H7 (cell line): ENCODE data around the gene ERLEC1. TPM values are rescaled to one million over a fixed set of nuclear protein-coding genes. Genes with fewer than 3 reads are reported as not detected.
"Not testable (repeated sequence)": the region's sequence is repeated elsewhere in the genome, so short reads cannot be mapped to it uniquely, and the experiment has no call there.

Source experiments
- DNase-seq: peaks from one replicate; pipeline ENCODE4 v3.0.0; 2012
- H3K27me3 ChIP-seq: 2 replicates; pipeline ENCODE4 v1.6.0; 2011; ENCODE audit warnings: mild to moderate bottlenecking, low read length; ENCODE audit not compliant: control insufficient read depth, insufficient read depth
- H3K36me3 ChIP-seq: replicated peaks from 2 replicates; pipeline ENCODE4 v1.5.1; 2011; ENCODE audit warnings: low read length; ENCODE audit not compliant: control insufficient read depth, insufficient read depth
- H3K4me3 ChIP-seq: 2 replicates; pipeline ENCODE4 v1.5.1; 2011; ENCODE audit warnings: low read depth, mild to moderate bottlenecking, control low read depth, low read length, moderate library complexity; ENCODE audit not compliant: insufficient read depth
- total RNA-seq: library from RNA; depleted of rRNA; stranded (reverse); fragments of >200 nt; shearing (Covaris generic); gene quantifications from 2 replicates; pipeline ENCODE4 v1.2.3, GENCODE V29; 2014

ERLEC1 gene
- total RNA-seq, 1 experiment from 2014 or later: 31.0 TPM

GRCh38 chr2:53829273-53829979 is 42.6 kb downstream of the ERLEC1 start:
- H3K27me3 ChIP-seq: no peaks in the 10 kb centered on the region
- DNase-seq: no peak
- no peak overlapping the region for H3K4me3 ChIP-seq
- no peaks in the 10 kb centered on the region for H3K36me3 ChIP-seq

GRCh38 chr2:53829980-53830290 is 43.1 kb downstream of the ERLEC1 start:
- not testable (repeated sequence) for H3K4me3 ChIP-seq, DNase-seq, H3K36me3 ChIP-seq, H3K27me3 ChIP-seq

- Histone ChIP-seq H3K27me3 (no peaks in the 10 kb centered on the region), H3K4me3 (no peak overlapping the region), H3K36me3 (no peaks in the 10 kb centered on the region)
- no peak for DNase-seq
Observed at GRCh38 chr2:53840580-53840979, 53.7 kb downstream of the ERLEC1 start.

GRCh38 chr2:53841651-53842050 is 54.8 kb downstream of the ERLEC1 start:
- not testable (repeated sequence) for H3K27me3 ChIP-seq, H3K36me3 ChIP-seq, H3K4me3 ChIP-seq, DNase-seq

GRCh38 chr2:53842891-53843290 is 56.0 kb downstream of the ERLEC1 start:
- no peaks in the 10 kb centered on the region for H3K27me3 ChIP-seq
- DNase-seq: no peak
- no peak overlapping the region for H3K4me3 ChIP-seq
- H3K36me3 ChIP-seq: no peaks in the 10 kb centered on the region

GRCh38 chr2:53843595-53843994 is 56.8 kb downstream of the ERLEC1 start:
- Histone ChIP-seq H3K36me3 (no peaks in the 10 kb centered on the region), H3K4me3 (no peak overlapping the region), H3K27me3 (no peaks in the 10 kb centered on the region)
- no peak for DNase-seq

GRCh38 chr2:53848062-53848461 is 61.2 kb downstream of the ERLEC1 start:
- H3K36me3 ChIP-seq: no peaks in the 10 kb centered on the region
- no peak overlapping the region for H3K4me3 ChIP-seq
- no peaks in the 10 kb centered on the region for H3K27me3 ChIP-seq
- DNase-seq: no peak

GRCh38 chr2:53851052-53851757 is 64.4 kb downstream of the ERLEC1 start:
- not testable (repeated sequence) for H3K4me3 ChIP-seq, H3K27me3 ChIP-seq, DNase-seq, H3K36me3 ChIP-seq

GRCh38 chr2:53852532-53852931 is 65.7 kb downstream of the ERLEC1 start:
- H3K36me3 ChIP-seq: peaks cover 5% of the 10 kb centered on the region
- H3K27me3 ChIP-seq: no peaks in the 10 kb centered on the region
- no peak for DNase-seq
- H3K4me3 ChIP-seq: no peak overlapping the region

GRCh38 chr2:53854678-53855077 is 67.8 kb downstream of the ERLEC1 start:
- DNase-seq: no peak
- peaks cover 5% of the 10 kb centered on the region for H3K36me3 ChIP-seq
- no peaks in the 10 kb centered on the region for H3K27me3 ChIP-seq
- no peak overlapping the region for H3K4me3 ChIP-seq

- Histone ChIP-seq H3K4me3 (no peak overlapping the region), H3K36me3 (peaks cover 5% of the 10 kb centered on the region), H3K27me3 (no peaks in the 10 kb centered on the region)
- DNase-seq: no peak
Observed at GRCh38 chr2:53856272-53856671, 69.4 kb downstream of the ERLEC1 start.

GRCh38 chr2:53859206-53860181 is 72.7 kb downstream of the ERLEC1 start, which contains the start of gene GPR75:
Gene GPR75 (minus strand): TSS chr2:53859967. CDS start chr2:53854756, 5,211 bp downstream.
- DNase-seq: peak; percentile 81
- Histone ChIP-seq H3K27me3 (no peaks in the 10 kb centered on the region), H3K36me3 (no peaks in the 10 kb centered on the region; the same call in 1 of the 2 replicates), H3K4me3 (peak within 1 kb of the TSS; percentile 31; the same call in 1 of the 2 replicates)

- Histone ChIP-seq H3K4me3 (no peak overlapping the region), H3K27me3 (no peaks in the 10 kb centered on the region), H3K36me3 (peaks cover 9% of the 10 kb centered on the region)
- DNase-seq: no peak
Observed at GRCh38 chr2:53861824-53862223, 75.0 kb downstream of the ERLEC1 start.

- no peak for DNase-seq
- no peak overlapping the region for H3K4me3 ChIP-seq
- peaks cover 11% of the 10 kb centered on the region for H3K36me3 ChIP-seq
- no peaks in the 10 kb centered on the region for H3K27me3 ChIP-seq
Observed at GRCh38 chr2:53863538-53864227, 76.8 kb downstream of the ERLEC1 start.
